Activated CD4-positive, alpha-beta memory T cell treated with anti-CD3 and anti-CD28 coated beads for 36 hours (primary cell): ENCODE results near the gene KLHL5. TPM values are rescaled to one million over a fixed set of nuclear protein-coding genes. Genes with fewer than 3 reads are reported as not detected.

Experiments used
- CTCF ChIA-PET: fragments of 350-600 bp; sonication (Branson Sonifier 250); formaldehyde crosslinking; loops from one replicate; lab custom pipeline; 2021; ENCODE audit warnings: antibody characterized with exemption, inconsistent platforms; lab: Charles Lee
- POLR2A ChIA-PET: fragments of 350-600 bp; sonication (Branson Sonifier 250); formaldehyde crosslinking; loops from one replicate; lab custom pipeline; 2021; ENCODE audit warnings: antibody characterized with exemption; lab: Charles Lee
- DNase-seq: peaks from one replicate; pipeline ENCODE4 v3.0.0-alpha.2; 2020
- H3K27ac Mint-ChIP-seq: one replicate; pipeline ENCODE4 v1.8.0; 2021; ENCODE audit warnings: mixed read lengths
- H3K27me3 Mint-ChIP-seq: one replicate; pipeline ENCODE4 v1.8.0; 2021; ENCODE audit warnings: mixed read lengths
- H3K36me3 Mint-ChIP-seq: one replicate; pipeline ENCODE4 v1.8.0; 2021; ENCODE audit warnings: mixed read lengths
- H3K4me1 Mint-ChIP-seq: one replicate; pipeline ENCODE4 v1.8.0; 2021; ENCODE audit warnings: low read depth, mixed read lengths
- H3K4me3 Mint-ChIP-seq: one replicate; pipeline ENCODE4 v1.8.0; 2021; ENCODE audit warnings: mild to moderate bottlenecking, mixed read lengths
- H3K9me3 Mint-ChIP-seq: one replicate; pipeline ENCODE4 v1.8.0; 2021; ENCODE audit warnings: mixed read lengths
- intact Hi-C: fragments of 100-400 bp; cut with micrococcal nuclease; formaldehyde crosslinking; loops from one replicate; pipeline ENCODE4 v1.15.1; 2023
- total RNA-seq, 2 experiments: library from RNA; stranded (reverse); gene quantifications; one replicate each; pipeline ENCODE4 v1.2.3, GENCODE V29; 2021

The KLHL5 gene
- 10 to 100 TPM; 35.2 to 35.6 TPM for total RNA-seq

- intact Hi-C loops, result no loop called here
- no peak for DNase-seq
- Mint-ChIP-seq H3K27me3 (no peaks in the 10 kb centered on the region), H3K9me3 (no peaks in the 10 kb centered on the region), H3K36me3 (peaks cover 2% of the 10 kb centered on the region), H3K27ac (no peak within 1 kb of the TSS), H3K4me3 (no peak within 1 kb of the TSS), H3K4me1 (peaks cover 39% of the 10 kb centered on the region)
- CTCF ChIA-PET, result interaction anchor here (1.2 kb wide), 1 partner anchor 73 kb away, joined by 3 read pairs; no protein-coding TSS in a partner anchor
- POLR2A ChIA-PET, result no interaction called here
Observed at GRCh38 chr4:39062094-39062769, at the start of gene KLHL5. KLHL5 (plus strand) TSS chr4:39062232; CDS start chr4:39062653, 421 bp downstream.

GRCh38 chr4:39014028-39014427, 48.0 kb upstream of the KLHL5 start:
- Mint-ChIP-seq H3K27me3 (no peaks in the 10 kb centered on the region), H3K36me3 (peaks cover 37% of the 10 kb centered on the region), H3K27ac (no peak overlapping the region), H3K4me3 (no peak overlapping the region), H3K4me1 (peaks cover 22% of the 10 kb centered on the region), H3K9me3 (peaks cover 32% of the 10 kb centered on the region)
- intact Hi-C loops, result no loop called here
- DNase-seq, result no peak
- ChIA-PET POLR2A (no interaction called here), CTCF (interaction anchor here (0.6 kb wide), 1 partner anchor 21 kb away, joined by 3 read pairs; no protein-coding TSS in a partner anchor)

GRCh38 chr4:39020130-39020529, 41.9 kb upstream of the KLHL5 start:
- H3K36me3 Mint-ChIP-seq, result peaks cover 45% of the 10 kb centered on the region
- no peak overlapping the region for H3K4me3 Mint-ChIP-seq
- intact Hi-C loops, result no loop called here
- H3K4me1 Mint-ChIP-seq, result peaks cover 12% of the 10 kb centered on the region
- DNase-seq, result no peak
- CTCF ChIA-PET, result no interaction called here
- POLR2A ChIA-PET, result no interaction called here
- no peak overlapping the region for H3K27ac Mint-ChIP-seq
- H3K9me3 Mint-ChIP-seq, result peaks cover 24% of the 10 kb centered on the region
- H3K27me3 Mint-ChIP-seq, result no peaks in the 10 kb centered on the region

GRCh38 chr4:39021631-39022030, 40.4 kb upstream of the KLHL5 start:
- Mint-ChIP-seq H3K4me1 (peaks cover 18% of the 10 kb centered on the region), H3K27me3 (no peaks in the 10 kb centered on the region), H3K9me3 (peaks cover 14% of the 10 kb centered on the region), H3K36me3 (peaks cover 40% of the 10 kb centered on the region), H3K4me3 (no peak overlapping the region), H3K27ac (no peak overlapping the region)
- POLR2A ChIA-PET, result no interaction called here
- DNase-seq, result no peak
- CTCF ChIA-PET, result no interaction called here
- intact Hi-C loops, result no loop called here

- intact Hi-C loops, result no loop called here
- POLR2A ChIA-PET, result no interaction called here
- Mint-ChIP-seq H3K36me3 (peaks cover 37% of the 10 kb centered on the region), H3K4me1 (peaks cover 17% of the 10 kb centered on the region), H3K27me3 (no peaks in the 10 kb centered on the region), H3K27ac (no peak overlapping the region), H3K9me3 (peaks cover 11% of the 10 kb centered on the region), H3K4me3 (no peak overlapping the region)
- no peak for DNase-seq
- CTCF ChIA-PET, result no interaction called here
Observed at GRCh38 chr4:39022241-39022640, 39.8 kb upstream of the KLHL5 start.

DNA sequence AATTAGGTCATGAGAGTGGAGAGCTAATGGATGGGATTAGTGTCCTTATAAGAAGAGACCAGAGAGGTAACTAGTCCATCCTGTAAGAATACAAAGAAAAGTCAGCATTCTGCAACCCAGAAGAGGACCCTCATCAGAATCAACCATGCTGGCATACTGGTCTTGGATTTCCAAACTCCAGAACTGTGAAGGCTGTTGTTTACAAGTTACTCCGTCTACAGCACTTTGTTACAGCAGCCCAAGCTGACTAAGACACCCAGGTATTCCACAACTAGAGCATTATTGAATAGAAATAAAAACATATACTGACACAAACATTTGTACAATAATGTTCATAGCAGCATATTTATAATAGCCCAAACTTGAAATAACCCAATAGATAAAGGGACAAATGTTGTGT, 39.0 kb upstream of the KLHL5 start:
- CTCF ChIA-PET, result no interaction called here
- Mint-ChIP-seq H3K4me1 (peaks cover 19% of the 10 kb centered on the region), H3K36me3 (peaks cover 32% of the 10 kb centered on the region), H3K27me3 (no peaks in the 10 kb centered on the region), H3K4me3 (no peak overlapping the region), H3K9me3 (peaks cover 4% of the 10 kb centered on the region), H3K27ac (no peak overlapping the region)
- POLR2A ChIA-PET, result no interaction called here
- intact Hi-C loops, result no loop called here
- DNase-seq, result no peak

- Mint-ChIP-seq H3K36me3 (peaks cover 36% of the 10 kb centered on the region), H3K27me3 (no peaks in the 10 kb centered on the region)
- DNase-seq, result no peak
Observed at GRCh38 chr4:39024311-39024865, 37.6 kb upstream of the KLHL5 start.

DNA sequence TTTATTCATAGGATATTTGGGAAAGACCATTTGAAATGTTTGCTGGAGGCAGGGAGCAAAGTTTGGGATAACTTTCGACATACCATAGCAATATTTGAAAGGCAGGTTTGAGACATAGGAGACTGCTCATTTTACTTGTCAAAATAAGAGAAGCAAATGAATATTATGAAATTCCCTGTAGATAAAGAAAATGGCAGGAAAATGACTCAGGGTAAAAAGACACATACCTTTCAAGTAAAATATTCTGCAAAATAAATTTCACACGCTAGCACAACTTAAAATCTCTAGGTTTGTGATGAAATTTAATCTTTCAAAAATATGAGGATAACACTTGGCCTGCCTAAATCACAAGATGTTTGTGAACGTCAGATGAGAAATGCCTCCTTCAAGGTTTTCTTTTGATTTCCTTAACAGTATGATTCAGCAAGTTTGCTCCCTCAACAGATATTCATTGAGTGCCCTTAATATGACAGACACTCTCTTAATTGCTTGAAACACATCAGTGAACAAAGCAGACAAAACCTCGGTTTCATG, 36.4 kb upstream of the KLHL5 start:
- CTCF ChIA-PET, result no interaction called here
- DNase-seq, result no peak
- Mint-ChIP-seq H3K4me1 (peaks cover 33% of the 10 kb centered on the region), H3K27ac (peak overlapping the region; percentile 28), H3K27me3 (no peaks in the 10 kb centered on the region), H3K36me3 (peaks cover 36% of the 10 kb centered on the region), H3K4me3 (no peak overlapping the region), H3K9me3 (peaks cover 4% of the 10 kb centered on the region)
- intact Hi-C loops, result no loop called here
- POLR2A ChIA-PET, result no interaction called here

More at GRCh38 chr4:39024311-39024865, 37.6 kb upstream of the KLHL5 start:
- intact Hi-C loops, result no loop called here
- Mint-ChIP-seq H3K4me3 (no peak overlapping the region), H3K27ac (no peak overlapping the region), H3K4me1 (peaks cover 30% of the 10 kb centered on the region), H3K9me3 (peaks cover 4% of the 10 kb centered on the region)
- ChIA-PET POLR2A (no interaction called here), CTCF (interaction anchor here (1.0 kb wide), 2 partner anchors 111 to 121 kb away, joined by 3 read pairs; no protein-coding TSS in a partner anchor)

DNA sequence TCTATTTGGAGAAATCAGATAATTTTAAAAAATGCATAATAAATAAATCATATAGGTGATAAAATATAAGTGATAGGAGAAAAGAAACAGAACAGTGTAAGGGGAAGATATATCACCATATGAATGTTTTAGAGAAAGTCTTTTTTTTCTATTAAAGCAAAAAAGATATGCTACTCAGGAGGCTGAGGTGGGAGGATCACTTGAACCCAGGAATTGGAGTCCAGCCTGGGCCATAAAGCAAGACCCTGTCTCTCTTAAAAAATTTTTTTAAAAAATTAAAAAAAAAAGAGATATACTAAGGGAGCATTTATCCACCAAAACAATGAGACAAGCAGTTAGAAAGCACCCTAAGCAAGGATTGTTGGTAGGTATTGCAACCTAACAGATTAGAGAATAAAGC, 35.9 kb upstream of the KLHL5 start:
- Mint-ChIP-seq H3K36me3 (peaks cover 35% of the 10 kb centered on the region), H3K4me1 (peaks cover 33% of the 10 kb centered on the region), H3K9me3 (peaks cover 4% of the 10 kb centered on the region), H3K4me3 (no peak overlapping the region), H3K27me3 (no peaks in the 10 kb centered on the region), H3K27ac (no peak overlapping the region)
- intact Hi-C loops, result no loop called here
- ChIA-PET POLR2A (no interaction called here), CTCF (no interaction called here)
- DNase-seq, result no peak

DNA sequence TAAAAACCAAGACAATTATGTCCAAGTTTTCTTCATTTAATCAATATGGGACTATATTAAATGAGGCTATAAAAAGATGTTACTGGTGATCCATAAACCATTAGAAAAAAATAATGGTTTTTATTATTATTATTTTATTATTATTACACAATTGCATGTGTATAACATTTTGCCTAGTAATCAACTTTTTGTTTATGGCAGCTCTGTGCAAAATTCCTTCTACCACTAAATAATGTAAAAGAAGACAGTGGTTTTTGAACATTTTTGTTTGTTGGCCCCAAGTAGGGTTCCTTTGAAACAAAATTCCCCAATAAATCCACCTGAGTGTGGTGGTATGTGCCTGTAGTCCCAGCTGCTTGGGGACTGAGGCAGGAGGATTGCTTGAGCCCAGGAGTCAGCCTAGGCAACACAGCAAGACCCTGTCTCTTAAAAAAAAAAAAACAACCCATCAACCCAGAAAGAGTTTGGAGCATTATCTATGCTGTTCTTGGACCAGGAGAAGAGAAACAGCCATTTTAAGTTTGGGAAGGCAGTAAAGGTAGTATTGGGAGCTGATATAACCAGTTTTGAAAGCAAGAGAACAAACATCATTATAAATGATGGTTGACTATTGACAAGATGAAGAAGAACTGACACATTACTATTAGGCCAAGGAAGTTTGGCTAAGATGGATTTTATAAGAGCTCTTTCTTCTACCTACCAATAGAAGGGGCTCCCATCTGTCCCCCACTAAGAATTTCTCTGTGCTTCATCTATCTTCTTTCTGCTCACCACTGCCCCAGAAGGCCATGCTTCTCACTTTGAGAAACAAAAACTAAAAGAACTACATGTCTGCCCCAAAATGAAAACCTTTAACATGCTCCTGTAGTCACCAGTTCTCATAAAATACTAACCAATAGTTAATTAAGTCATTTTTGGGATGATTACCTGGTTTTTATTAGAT, 32.0 kb upstream of the KLHL5 start:
- POLR2A ChIA-PET, result interaction anchor here (1.3 to 6.1 kb wide), 5 partner anchors 15 to 335 kb away, joined by 4 to 75 read pairs (median 6); no protein-coding TSS in a partner anchor
- DNase-seq, result no peak
- Mint-ChIP-seq H3K4me1 (peaks cover 45% of the 10 kb centered on the region), H3K4me3 (peak overlapping the region; percentile 78), H3K9me3 (no peaks in the 10 kb centered on the region), H3K27ac (peak overlapping the region; percentile 87), H3K27me3 (no peaks in the 10 kb centered on the region), H3K36me3 (peaks cover 16% of the 10 kb centered on the region)
- intact Hi-C loops, result loop anchor here (5.0 to 10.0 kb wide), 5 partner anchors 128 to 1175 kb away; no protein-coding TSS in a partner anchor
- CTCF ChIA-PET, result interaction anchor here (0.7 to 1.4 kb wide), 9 partner anchors 13 to 148 kb away, joined by 3 to 5 read pairs (median 4); no protein-coding TSS in a partner anchor

- Mint-ChIP-seq H3K27me3 (no peaks in the 10 kb centered on the region), H3K4me1 (peaks cover 44% of the 10 kb centered on the region), H3K36me3 (peaks cover 12% of the 10 kb centered on the region), H3K4me3 (peak overlapping the region; percentile 78), H3K9me3 (no peaks in the 10 kb centered on the region), H3K27ac (peak overlapping the region; percentile 87)
- ChIA-PET POLR2A (interaction anchor here (1.3 to 6.1 kb wide), 4 partner anchors 14 to 335 kb away, joined by 4 to 75 read pairs (median 6); no protein-coding TSS in a partner anchor), CTCF (interaction anchor here (0.7 to 1.3 kb wide), 8 partner anchors 13 to 148 kb away, joined by 3 to 5 read pairs (median 4); no protein-coding TSS in a partner anchor)
- DNase-seq, result no peak
- intact Hi-C loops, result loop anchor here (5.0 to 10.0 kb wide), 5 partner anchors 128 to 1174 kb away; no protein-coding TSS in a partner anchor
Observed at GRCh38 chr4:39030725-39031124, 31.3 kb upstream of the KLHL5 start.
